OCI-LY1 (cell line): ENCODE measurements around the gene DAPK2.

ENCODE experiments used
- EZH2 ChIP-seq: fragments of 200-600 bp; sonication (generic), shearing (Covaris generic); IDR thresholded peaks from 2 replicates; pipeline ENCODE4 v1.8.0; 2017; ENCODE audit warnings: borderline replicate concordance, mixed run types, mild to moderate bottlenecking, antibody characterized with exemption, low read length, moderate library complexity, mixed read lengths
- TF ChIP-seq, protein P1 (sequence below): fragments of 200-600 bp; sonication (generic), shearing (Covaris generic); IDR thresholded peaks from 2 replicates; pipeline ENCODE4 v1.5.1; 2017; ENCODE audit warnings: mild to moderate bottlenecking, antibody characterized with exemption, low read length, moderate library complexity, mixed read lengths

DNA sequence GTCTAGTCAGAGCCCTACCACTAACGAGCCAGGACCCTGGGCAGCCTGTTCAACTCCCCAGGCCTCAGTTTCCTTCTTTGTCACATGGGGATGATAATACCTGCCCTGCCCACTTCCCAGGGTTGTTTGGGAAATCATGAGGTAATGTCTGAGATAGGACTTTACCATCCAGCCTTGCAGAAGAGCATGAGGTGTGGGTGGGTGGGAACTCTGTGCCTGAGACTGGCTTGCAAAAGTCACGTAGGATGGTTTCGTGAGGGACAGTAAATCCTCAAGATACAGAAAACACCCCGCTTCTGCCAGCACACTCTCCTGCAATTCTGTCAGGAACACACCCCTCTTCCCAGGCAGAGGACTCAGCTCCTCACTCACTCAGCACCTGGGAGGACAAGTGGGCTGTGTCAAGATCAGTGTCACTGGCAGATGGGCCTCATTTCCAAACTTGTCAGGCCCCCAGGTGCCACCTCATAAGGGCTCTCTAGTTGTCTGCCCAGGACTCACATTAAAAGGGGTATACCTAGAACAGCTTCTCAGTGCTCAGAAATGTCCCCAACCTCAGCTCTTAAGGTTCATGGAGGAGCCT lies 58.4 kb downstream of the DAPK2 start:
- no peak for TF ChIP-seq EZH2
- TF ChIP-seq, protein P1, sequence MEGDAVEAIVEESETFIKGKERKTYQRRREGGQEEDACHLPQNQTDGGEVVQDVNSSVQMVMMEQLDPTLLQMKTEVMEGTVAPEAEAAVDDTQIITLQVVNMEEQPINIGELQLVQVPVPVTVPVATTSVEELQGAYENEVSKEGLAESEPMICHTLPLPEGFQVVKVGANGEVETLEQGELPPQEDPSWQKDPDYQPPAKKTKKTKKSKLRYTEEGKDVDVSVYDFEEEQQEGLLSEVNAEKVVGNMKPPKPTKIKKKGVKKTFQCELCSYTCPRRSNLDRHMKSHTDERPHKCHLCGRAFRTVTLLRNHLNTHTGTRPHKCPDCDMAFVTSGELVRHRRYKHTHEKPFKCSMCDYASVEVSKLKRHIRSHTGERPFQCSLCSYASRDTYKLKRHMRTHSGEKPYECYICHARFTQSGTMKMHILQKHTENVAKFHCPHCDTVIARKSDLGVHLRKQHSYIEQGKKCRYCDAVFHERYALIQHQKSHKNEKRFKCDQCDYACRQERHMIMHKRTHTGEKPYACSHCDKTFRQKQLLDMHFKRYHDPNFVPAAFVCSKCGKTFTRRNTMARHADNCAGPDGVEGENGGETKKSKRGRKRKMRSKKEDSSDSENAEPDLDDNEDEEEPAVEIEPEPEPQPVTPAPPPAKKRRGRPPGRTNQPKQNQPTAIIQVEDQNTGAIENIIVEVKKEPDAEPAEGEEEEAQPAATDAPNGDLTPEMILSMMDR: no peak
